Mesendoderm (in vitro differentiated cells): ENCODE measurements around the gene FGF21. TPM values are rescaled to one million over a fixed set of nuclear protein-coding genes. Genes with fewer than 3 reads are reported as not detected.

Experiments used
- DNase-seq: peaks from one replicate; pipeline ENCODE4 v3.0.0; 2013
- H2AK5ac ChIP-seq: 2 replicates; pipeline ENCODE4 v1.6.1; 2013; ENCODE audit warnings: low read length, inconsistent platforms
- H2BK120ac ChIP-seq: 2 replicates; pipeline ENCODE4 v1.6.1; 2013; ENCODE audit warnings: low read depth, mild to moderate bottlenecking, low read length, moderate library complexity, mixed read lengths
- H2BK15ac ChIP-seq: replicated peaks from 2 replicates; pipeline ENCODE4 v1.6.1; 2013; ENCODE audit warnings: low read depth, mild to moderate bottlenecking, moderate library complexity
- H2BK5ac ChIP-seq: 2 replicates; pipeline ENCODE4 v1.6.1; 2013; ENCODE audit warnings: low read length, inconsistent platforms
- H3K18ac ChIP-seq: 2 replicates; pipeline ENCODE4 v1.6.1; 2013; ENCODE audit warnings: mild to moderate bottlenecking, low read length, mixed read lengths
- H3K23ac ChIP-seq: one replicate; pipeline ENCODE4 v1.6.1; 2013; ENCODE audit warnings: low read length
- H3K27ac ChIP-seq: 2 replicates; pipeline ENCODE4 v1.5.1; 2013; ENCODE audit warnings: low read depth, mild to moderate bottlenecking, inconsistent platforms, low read length, moderate library complexity
- H3K27me3 ChIP-seq: 2 replicates; pipeline ENCODE4 v1.6.1; 2013; ENCODE audit warnings: low read length, control low read depth, mild to moderate bottlenecking, inconsistent platforms; ENCODE audit not compliant: insufficient read depth, poor library complexity
- H3K36me3 ChIP-seq: 2 replicates; pipeline ENCODE4 v1.6.1; 2013; ENCODE audit warnings: low read length, inconsistent platforms; ENCODE audit not compliant: control insufficient read depth, insufficient read depth
- H3K4ac ChIP-seq: one replicate; pipeline ENCODE4 v1.6.1; 2013; ENCODE audit warnings: low read depth, mild to moderate bottlenecking, low read length, moderate library complexity
- H3K4me1 ChIP-seq: 2 replicates; pipeline ENCODE4 v1.6.1; 2013; ENCODE audit warnings: low read depth, low read length, inconsistent platforms; ENCODE audit not compliant: control insufficient read depth
- H3K4me2 ChIP-seq: 2 replicates; pipeline ENCODE4 v1.6.1; 2013; ENCODE audit warnings: low read length
- H3K4me3 ChIP-seq: 2 replicates; pipeline ENCODE4 v1.5.1; 2013; ENCODE audit warnings: mild to moderate bottlenecking, low read length
- H3K56ac ChIP-seq: one replicate; pipeline ENCODE4 v1.6.1; 2013; ENCODE audit warnings: low read length
- H3K79me1 ChIP-seq: 2 replicates; pipeline ENCODE4 v1.6.1; 2013; ENCODE audit warnings: low read length, inconsistent platforms
- H3K79me2 ChIP-seq: 2 replicates; pipeline ENCODE4 v1.6.1; 2013; ENCODE audit warnings: mild to moderate bottlenecking, low read length; ENCODE audit not compliant: control insufficient read depth, insufficient read depth
- H3K9ac ChIP-seq: 2 replicates; pipeline ENCODE4 v1.6.1; 2013; ENCODE audit warnings: low read length, inconsistent platforms
- H4K5ac ChIP-seq: one replicate; pipeline ENCODE4 v1.6.1; 2013; ENCODE audit warnings: low read length
- H4K8ac ChIP-seq: one replicate; pipeline ENCODE4 v1.6.1; 2013; ENCODE audit warnings: low read depth, mild to moderate bottlenecking, control low read depth, low read length, moderate library complexity
- WGBS: extraction: QIAGEN DNeasy Blood & Tissue Kit; methylation state at CpG from one replicate; pipeline ENCODE4 v1.1.7; 2013; ENCODE audit warnings: low lambda C conversion rate, missing lambda C conversion rate; ENCODE audit not compliant: insufficient coverage; ENCODE audit errors: extremely low coverage; 5-methylcytosine and 5-hydroxymethylcytosine counted together
- polyA plus RNA-seq, 2 experiments: library from polyadenylated mRNA; stranded (reverse); fragments of 200-250 nt; gene quantifications; one replicate each; pipeline ENCODE4 v1.2.3, GENCODE V29; 2013

The FGF21 gene
- polyA plus RNA-seq (2013, experiment 1 of 2) = 0.46 TPM
- 0.48 TPM for polyA plus RNA-seq (2013, experiment 2 of 2)

GRCh38 chr19:48755084-48755641 lies at the start of gene FGF21:
Gene FGF21 (plus strand): TSS chr19:48755524. CDS start chr19:48756237, 713 bp downstream.
- DNase-seq = peak; percentile 75

GRCh38 chr19:48708471-48708870 lies 46.9 kb upstream of the FGF21 start:
- Histone ChIP-seq H2BK5ac (no peak overlapping the region), H3K9ac (no peak overlapping the region), H3K56ac (no peak overlapping the region), H4K5ac (no peak overlapping the region), H3K27ac (no peak overlapping the region), H3K18ac (no peak overlapping the region), H4K8ac (no peak overlapping the region), H2AK5ac (no peak overlapping the region), H3K4me2 (no peak overlapping the region), H3K27me3 (no peaks in the 10 kb centered on the region), H2BK120ac (no peak overlapping the region), H3K79me1 (no peaks in the 10 kb centered on the region), H3K4me3 (no peak overlapping the region), H2BK15ac (no peak overlapping the region), H3K36me3 (no peaks in the 10 kb centered on the region), H3K23ac (no peak overlapping the region), H3K79me2 (no peaks in the 10 kb centered on the region), H3K4me1 (no peaks in the 10 kb centered on the region), H3K4ac (no peak overlapping the region)
- no CpG with 5 or more reads among the region's 11 CpGs for WGBS
- no peak for DNase-seq

More at GRCh38 chr19:48755084-48755641, at the start of gene FGF21:
- WGBS = no CpG with 5 or more reads among the region's 4 CpGs
- Histone ChIP-seq H3K56ac (peak within 1 kb of the TSS; percentile 49), H3K4me2 (no peak within 1 kb of the TSS), H3K4ac (peak within 1 kb of the TSS; percentile 87), H3K79me2 (peaks cover 2% of the 10 kb centered on the region), H2BK120ac (no peak within 1 kb of the TSS), H3K4me1 (no peaks in the 10 kb centered on the region), H3K27ac (no peak within 1 kb of the TSS), H2BK5ac (no peak within 1 kb of the TSS), H3K36me3 (peaks cover 1% of the 10 kb centered on the region), H2BK15ac (no peak within 1 kb of the TSS), H3K4me3 (no peak within 1 kb of the TSS), H4K8ac (no peak within 1 kb of the TSS), H3K9ac (no peak within 1 kb of the TSS), H3K27me3 (no peaks in the 10 kb centered on the region), H3K23ac (no peak within 1 kb of the TSS), H3K79me1 (peaks cover 3% of the 10 kb centered on the region), H4K5ac (no peak within 1 kb of the TSS), H3K18ac (peak within 1 kb of the TSS; percentile 10), H2AK5ac (no peak within 1 kb of the TSS)

GRCh38 chr19:48711106-48711662 lies 44.1 kb upstream of the FGF21 start:
- H3K4me3 ChIP-seq = no peak overlapping the region
- no peaks in the 10 kb centered on the region for H3K79me1 ChIP-seq
- no CpG with 5 or more reads among the region's 4 CpGs for WGBS
- H3K27me3 ChIP-seq = no peaks in the 10 kb centered on the region
- no peaks in the 10 kb centered on the region for H3K36me3 ChIP-seq
- no peak overlapping the region for H2AK5ac ChIP-seq
- H3K4ac ChIP-seq = no peak overlapping the region
- H2BK5ac ChIP-seq = no peak overlapping the region
- H4K8ac ChIP-seq = no peak overlapping the region
- no peak overlapping the region for H3K9ac ChIP-seq
- no peak overlapping the region for H4K5ac ChIP-seq
- no peak overlapping the region for H2BK120ac ChIP-seq
- H3K27ac ChIP-seq = no peak overlapping the region
- H3K79me2 ChIP-seq = no peaks in the 10 kb centered on the region
- H3K56ac ChIP-seq = no peak overlapping the region
- H3K4me1 ChIP-seq = no peaks in the 10 kb centered on the region
- H3K18ac ChIP-seq = no peak overlapping the region
- no peak for DNase-seq
- H3K4me2 ChIP-seq = no peak overlapping the region
- H2BK15ac ChIP-seq = no peak overlapping the region
- no peak overlapping the region for H3K23ac ChIP-seq

- WGBS = no CpG with 5 or more reads among the region's 25 CpGs
Measured at GRCh38 chr19:48713041-48713863, 42.1 kb upstream of the FGF21 start.

GRCh38 chr19:48713864-48714755 lies 41.2 kb upstream of the FGF21 start:
- no peak overlapping the region for H2BK5ac ChIP-seq
- H3K4me2 ChIP-seq = peak overlapping the region; percentile 99
- peak overlapping the region; percentile 39 for H4K8ac ChIP-seq
- no peak overlapping the region for H3K23ac ChIP-seq
- H3K79me1 ChIP-seq = no peaks in the 10 kb centered on the region
- H3K36me3 ChIP-seq = no peaks in the 10 kb centered on the region
- peak overlapping the region; percentile 97 for H3K56ac ChIP-seq
- no peak overlapping the region for H3K4ac ChIP-seq
- no peaks in the 10 kb centered on the region for H3K79me2 ChIP-seq
- WGBS = no CpG with 5 or more reads among the region's 67 CpGs
- no peak overlapping the region for H2BK15ac ChIP-seq
- H3K18ac ChIP-seq = peak overlapping the region; percentile 40
- H3K9ac ChIP-seq = peak overlapping the region; percentile 87
- peak; percentile 100 for DNase-seq
- no peak overlapping the region for H3K27ac ChIP-seq
- no peak overlapping the region for H4K5ac ChIP-seq
- H3K4me1 ChIP-seq = peaks cover 4% of the 10 kb centered on the region
- no peaks in the 10 kb centered on the region for H3K27me3 ChIP-seq
- H2BK120ac ChIP-seq = no peak overlapping the region
- H3K4me3 ChIP-seq = peak overlapping the region; percentile 83
- H2AK5ac ChIP-seq = no peak overlapping the region

More at GRCh38 chr19:48713041-48713863, 42.1 kb upstream of the FGF21 start:
- Histone ChIP-seq H3K9ac (peak overlapping the region; percentile 83), H3K27ac (no peak overlapping the region), H2AK5ac (no peak overlapping the region), H4K5ac (no peak overlapping the region), H4K8ac (no peak overlapping the region), H3K4me2 (peak overlapping the region; percentile 99), H3K27me3 (no peaks in the 10 kb centered on the region), H3K23ac (no peak overlapping the region), H3K4me3 (peak overlapping the region; percentile 83), H2BK120ac (no peak overlapping the region), H3K18ac (no peak overlapping the region), H3K79me2 (no peaks in the 10 kb centered on the region), H3K4ac (no peak overlapping the region), H3K79me1 (no peaks in the 10 kb centered on the region), H3K4me1 (peaks cover 4% of the 10 kb centered on the region), H2BK15ac (no peak overlapping the region), H2BK5ac (no peak overlapping the region), H3K36me3 (no peaks in the 10 kb centered on the region), H3K56ac (peak overlapping the region; percentile 80)
- DNase-seq = peak; percentile 91
